Activated CD4-positive, alpha-beta T cell treated with anti-CD3 and anti-CD28 coated beads, Interleukin-2, amount 50 U/mL, for 24 hours (primary cell): Measurements from ENCODE around the gene ZMYM1.
"Not testable (repeated sequence)": the region's sequence is repeated elsewhere in the genome, so short reads cannot be mapped to it uniquely, and the experiment has no call there.

Experiments
- DNase-seq, 2 donors: peaks; one replicate each; pipeline ENCODE4 v3.0.0-alpha.2; 2020; ENCODE audit warnings: low read depth in 1 of 2, low spot score in 1 of 2

ZMYM1 gene

DNA sequence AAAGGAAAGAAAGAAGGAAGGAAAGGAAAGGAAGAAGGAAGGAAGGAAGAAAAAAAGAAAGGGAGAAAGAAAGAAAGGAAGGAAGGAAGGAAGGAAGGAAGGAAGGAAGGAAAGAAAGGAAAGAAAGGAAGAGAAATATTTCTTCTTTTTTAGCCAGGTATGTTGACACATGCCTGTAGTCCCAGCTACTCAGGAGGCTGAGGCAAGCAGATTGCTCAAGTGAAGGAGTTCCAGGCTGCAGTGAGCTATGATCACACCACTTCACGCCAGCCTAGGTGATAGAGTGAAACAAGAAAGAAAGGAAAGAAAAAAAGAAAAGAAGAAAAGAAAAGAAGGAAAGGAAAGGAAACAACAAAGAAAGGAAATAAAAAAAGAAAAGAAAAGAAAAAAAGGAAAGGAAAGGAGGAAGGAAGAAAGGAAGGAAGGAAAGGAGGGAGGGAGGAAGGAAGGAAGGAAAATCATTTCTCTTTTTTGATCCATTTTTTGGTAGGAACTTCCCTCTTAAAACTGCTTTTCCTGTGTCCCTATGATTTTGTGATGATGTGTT, 5.8 kb upstream of the ZMYM1 start:
- DNase-seq: no peak

DNA sequence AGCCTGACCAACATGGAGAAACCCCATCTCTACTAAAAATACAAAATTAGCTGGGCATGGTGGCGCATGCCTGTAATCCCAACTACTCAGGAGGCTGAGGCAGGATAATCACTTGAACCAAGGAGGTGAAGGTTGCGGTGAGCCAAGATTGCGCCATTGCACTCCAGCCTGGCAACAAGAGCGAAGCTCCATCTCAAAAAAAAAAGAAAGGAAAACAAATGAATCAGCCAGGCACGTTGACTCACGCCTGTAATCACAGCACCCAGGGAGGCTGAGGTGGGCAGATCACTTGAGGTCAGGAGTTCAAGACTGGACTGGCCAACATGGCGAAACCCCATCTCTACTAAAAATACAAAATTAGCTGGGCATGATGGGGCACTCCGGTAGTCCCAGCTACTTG, 2.8 kb upstream of the ZMYM1 start:
- DNase-seq: not testable (repeated sequence)

DNA sequence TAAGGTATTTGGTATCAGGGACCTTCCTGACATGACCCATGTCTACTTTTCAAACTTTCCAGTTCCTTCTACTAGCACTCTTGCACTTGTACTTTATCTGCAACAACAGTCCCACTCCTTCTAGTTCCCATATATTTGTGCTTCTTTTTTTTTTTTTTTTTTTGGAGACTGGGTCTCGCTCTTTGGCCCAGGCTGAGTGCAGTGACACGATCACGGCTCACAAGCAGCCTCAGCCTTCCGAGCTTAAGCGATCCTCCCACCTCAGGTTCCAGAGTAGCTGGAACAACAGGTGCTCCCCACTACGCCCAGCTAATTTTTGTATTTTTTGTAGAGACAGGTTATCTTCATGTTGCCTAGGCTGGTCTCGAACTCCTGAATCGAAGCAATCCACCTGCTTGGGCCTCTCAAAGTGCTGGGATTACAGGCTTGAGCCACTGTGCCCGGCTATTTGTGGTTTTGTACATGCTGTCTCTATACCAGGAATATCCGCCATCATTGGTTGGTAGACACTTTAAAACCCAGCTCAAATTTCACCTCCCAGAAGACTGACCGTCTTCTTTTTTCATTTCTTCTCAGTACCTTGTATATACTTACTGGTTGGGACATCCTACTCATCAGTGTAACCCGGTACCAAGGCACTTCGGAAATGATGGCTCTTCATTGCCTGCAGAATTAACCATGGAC, 1.1 kb downstream of the ZMYM1 start:
- no peak for DNase-seq

DNA sequence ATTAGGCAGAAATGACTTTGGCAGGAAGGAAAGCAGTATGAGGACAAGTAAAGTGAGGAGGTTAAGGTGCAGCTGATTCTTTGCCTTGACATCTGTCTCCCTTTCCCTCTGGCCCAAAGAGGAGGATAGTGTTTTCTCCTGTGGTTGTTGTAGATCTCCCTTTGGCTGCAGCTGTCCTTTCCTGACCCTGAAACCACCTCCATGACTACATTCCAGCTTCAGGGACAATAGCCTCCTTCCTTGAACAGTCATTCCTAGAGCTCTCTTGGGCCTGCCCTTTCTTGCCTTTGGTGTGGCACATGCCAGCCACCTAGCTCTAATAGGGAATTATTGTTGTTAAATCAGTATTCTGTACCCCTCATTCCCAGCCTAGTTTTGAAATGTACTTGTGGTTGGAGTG, 6.2 kb downstream of the ZMYM1 start:
- DNase-seq: no peak

DNA sequence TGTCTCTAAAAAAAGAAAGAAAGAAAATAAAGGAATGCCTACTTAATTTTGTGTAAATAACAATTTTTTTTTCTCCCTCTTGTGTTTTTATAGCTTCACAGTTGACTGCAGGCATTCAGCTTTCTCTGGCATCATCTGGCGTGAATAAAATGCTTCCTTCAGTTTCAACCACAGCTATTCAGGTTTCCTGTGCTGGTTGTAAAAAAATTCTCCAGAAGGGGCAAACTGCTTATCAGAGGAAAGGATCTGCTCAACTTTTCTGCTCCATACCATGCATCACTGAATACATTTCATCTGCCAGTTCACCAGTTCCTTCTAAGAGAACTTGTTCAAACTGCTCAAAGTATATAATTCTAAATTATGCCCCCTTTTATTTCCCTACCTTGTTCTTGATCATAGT, 18.0 kb downstream of the ZMYM1 start:
- no peak for DNase-seq

DNA sequence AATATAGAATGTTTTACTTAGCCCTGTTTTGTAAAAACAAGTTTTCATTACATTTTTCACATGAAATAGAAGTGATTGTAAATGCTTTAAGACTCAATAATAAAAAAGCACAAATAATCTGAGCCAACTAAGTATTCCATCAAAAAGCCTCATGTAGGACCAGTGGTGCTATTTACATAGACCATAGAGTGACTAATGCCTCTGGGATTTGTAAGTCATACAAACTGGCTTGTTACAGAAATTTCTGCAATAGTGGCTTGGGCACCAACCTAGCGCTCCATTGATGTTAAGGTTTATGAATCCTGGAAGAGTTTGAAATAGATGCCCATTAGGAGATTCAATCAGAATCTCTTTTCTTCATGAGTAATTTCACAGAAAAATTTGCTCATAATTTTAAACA, 31.9 kb downstream of the ZMYM1 start:
- no peak for DNase-seq

DNA sequence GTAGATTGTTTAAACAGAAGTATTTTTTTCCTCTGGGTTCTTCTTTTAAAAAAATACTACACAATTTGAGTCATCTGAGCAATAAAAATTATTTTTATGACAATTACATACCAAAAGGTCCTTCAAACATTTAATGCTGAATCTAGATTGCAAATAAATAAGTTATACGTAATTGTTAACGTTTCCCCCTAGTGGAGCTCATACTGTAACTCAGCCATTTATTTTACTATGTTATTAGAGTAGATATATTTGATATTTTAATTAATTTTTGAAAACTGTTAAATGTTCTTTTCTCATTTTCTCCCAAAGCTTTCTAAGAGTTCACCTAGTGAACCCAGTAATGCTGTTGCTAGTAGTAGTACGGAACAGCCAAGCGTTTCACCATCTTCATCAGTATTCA, 33.5 kb downstream of the ZMYM1 start:
- DNase-seq: no peak

DNA sequence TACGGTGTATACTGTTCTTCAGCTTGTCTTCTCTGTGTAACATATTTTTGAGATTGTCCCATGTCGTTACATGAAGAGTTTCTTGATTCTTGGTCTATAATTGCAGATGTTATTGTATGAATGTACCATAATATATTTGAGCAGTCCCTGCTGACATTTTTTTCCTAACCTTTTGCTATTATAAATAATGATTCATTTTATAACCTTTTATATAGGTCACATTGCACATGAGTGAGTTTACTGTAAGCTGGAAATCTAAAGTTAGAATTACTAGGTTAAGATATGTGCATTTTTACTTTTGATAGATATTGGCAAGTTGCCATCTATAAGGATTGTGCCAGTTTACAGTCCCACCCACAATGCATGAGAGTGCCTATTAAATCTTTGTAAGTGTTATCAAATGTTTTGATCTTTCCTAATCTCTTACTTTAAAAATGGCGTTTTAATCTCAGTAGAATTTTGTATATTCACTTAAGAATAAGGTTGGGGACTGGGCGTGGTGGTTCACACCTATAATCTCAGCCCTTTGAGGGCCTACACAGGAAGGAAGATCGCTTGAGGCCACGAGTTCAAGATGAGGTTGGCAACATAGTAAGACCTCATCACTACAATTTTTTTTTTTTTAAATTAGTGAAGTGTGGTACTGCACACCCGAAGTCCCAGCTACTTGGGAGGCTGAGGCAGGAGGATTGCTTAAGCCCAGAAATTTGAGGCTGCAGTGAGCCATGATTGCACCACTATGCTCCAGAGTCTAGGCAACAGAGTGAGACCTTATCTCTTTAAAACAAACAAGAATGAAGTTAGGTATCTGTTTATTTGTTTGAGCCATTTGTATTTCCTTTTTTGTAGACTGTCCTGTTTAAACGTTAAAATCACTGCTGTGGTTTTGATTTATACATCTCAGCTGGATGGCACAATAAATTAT, 36.5 kb downstream of the ZMYM1 start:
- no peak for DNase-seq

DNA sequence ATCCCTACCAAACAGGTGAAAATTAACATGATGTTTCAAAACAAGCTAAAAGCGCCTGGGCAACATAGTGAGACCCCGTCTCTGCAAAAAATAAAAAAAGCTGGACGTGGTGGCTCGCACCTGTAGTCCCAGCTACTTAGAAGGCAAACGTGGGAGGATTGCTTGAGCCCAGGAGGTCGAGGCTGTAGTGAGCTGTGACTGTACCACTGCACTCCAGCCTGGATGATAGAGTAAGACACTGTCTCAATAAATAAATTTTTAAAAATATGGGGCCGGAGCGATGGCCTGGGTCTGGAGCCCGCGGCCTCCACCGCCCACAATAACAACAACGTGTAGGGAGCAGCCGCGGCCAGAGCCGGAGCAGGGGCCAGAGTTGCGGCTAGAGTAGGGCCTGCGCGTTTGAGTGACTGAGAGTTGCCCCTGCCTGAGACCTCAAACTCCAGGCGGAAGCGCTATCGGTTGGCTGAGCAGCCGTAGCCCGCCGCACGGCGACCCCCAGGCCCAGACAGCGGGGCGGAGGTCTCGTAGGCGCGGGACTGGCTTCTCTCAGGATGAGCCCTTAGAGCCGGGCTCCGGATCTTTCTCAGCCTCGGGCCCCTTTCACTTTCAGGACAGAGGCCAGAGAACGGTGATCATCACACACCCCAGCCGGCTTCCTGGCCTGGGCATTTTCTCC, 41.4 kb downstream of the ZMYM1 start:
- DNase-seq: no peak

DNA sequence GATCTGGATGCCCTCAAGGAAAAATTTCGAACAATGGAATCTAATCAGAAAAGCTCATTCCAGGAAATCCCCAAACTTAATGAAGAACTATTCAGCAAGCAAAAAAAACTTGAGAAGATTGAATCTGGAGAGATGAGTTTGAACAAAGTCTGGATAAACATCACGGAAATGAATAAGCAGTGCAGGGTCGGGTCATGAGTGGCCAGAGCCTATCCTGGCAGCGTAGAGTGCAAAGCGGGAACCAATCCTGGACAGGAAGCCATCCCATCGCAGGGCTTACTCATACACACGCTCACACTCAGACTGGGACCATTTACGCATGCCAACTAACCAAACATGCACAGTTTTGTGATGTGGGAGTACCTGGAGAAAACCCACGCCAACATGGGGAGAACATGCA, 43.1 kb downstream of the ZMYM1 start:
- DNase-seq: no peak

DNA sequence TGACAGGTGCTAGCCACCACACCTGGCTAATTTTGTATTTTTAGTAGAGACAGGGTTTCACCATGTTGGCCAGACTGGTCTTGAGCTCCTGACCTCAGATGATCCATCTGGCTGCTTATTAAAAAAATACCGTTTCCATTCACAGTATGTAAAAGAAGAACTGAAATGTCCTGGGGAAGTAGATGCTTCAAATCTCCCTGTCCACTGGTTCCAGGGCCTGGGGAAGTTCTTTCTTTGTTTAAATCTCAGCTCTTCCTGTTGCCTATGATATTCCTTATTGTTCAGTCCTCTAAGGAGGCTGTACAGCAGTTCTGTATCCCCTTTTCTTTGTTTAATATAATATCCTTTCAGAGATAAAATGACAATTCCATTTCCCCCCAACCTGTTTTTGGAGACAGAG, 47.4 kb downstream of the ZMYM1 start:
- DNase-seq: no peak

DNA sequence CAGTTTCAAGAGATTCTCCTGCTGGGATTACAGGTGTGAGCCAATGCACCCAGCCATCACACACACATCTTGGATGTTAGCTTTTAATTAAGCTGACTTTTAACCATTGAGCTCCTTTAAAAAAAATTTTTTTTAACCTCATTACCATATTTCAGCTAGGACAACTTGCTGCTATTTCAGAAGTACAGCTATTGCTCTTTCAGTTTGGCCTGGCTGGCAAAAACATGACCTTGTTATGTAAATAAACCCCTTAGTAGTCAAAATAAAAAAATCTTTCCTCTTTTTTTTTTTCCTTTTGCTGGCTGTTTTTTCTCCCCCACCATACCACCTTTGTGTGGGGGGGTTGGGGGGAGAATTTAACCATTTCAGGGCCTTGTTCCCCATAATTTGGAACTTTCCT, 49.9 kb downstream of the ZMYM1 start:
- no peak for DNase-seq

DNA sequence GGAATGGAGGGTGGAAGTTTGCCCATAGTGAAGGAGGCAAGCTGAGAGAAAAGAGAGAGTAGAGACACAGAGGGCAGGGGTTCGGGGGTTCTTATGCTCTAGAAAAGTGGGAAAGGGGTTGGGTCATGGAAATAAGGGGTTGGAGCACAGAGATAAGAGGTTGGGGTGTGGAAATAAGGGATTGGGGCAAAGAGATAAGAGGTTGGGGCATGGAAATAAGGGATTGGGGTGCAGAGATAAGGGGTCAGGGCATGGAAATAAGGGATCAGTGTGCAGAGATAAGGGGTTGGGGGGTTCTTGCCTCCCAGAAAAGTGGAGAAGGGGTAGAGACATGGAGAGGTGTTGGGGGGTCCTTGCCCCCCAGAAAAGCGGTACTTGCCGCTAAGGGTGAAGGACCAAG, 57.6 kb downstream of the ZMYM1 start:
- no peak for DNase-seq

DNA sequence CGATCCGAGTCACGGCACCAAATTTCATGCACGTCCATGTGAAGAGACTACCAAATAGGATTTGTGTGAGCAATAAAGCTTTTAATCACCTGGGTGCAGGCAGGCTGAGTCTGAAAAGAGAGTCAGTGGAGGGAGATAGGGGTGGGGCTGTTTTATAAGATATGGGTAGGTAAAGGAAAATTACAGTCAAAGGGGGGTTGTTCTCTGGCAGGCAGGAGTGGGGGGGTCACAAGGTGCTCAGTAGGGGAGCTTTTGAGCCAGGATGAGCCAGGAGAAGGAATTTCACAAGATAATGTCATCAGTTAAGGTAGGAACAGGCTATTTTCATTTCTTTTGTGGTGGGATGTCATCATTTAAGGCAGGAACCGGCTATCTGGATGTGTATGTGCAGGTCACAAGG, 58.4 kb downstream of the ZMYM1 start:
- not testable (repeated sequence) for DNase-seq

DNA sequence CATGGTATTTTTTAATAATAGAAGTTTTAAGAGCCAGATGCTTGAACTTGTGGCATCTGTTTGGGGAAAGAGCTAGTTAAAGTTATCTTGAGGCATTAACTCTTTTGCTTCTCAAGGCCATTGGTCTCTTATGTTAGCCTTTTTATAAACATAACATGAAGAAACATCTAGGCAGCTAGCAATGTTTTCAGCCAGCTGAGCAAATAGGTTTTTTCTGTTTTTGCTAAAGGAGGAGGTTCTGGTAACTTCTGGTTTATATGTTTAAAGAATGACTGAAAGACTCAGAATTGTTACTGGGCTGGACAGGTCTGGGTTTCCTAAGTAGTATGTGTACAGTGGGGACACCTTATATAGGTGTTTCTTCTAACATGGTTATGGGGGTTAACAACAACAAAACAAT, 63.1 kb downstream of the ZMYM1 start:
- not testable (repeated sequence) for DNase-seq

DNA sequence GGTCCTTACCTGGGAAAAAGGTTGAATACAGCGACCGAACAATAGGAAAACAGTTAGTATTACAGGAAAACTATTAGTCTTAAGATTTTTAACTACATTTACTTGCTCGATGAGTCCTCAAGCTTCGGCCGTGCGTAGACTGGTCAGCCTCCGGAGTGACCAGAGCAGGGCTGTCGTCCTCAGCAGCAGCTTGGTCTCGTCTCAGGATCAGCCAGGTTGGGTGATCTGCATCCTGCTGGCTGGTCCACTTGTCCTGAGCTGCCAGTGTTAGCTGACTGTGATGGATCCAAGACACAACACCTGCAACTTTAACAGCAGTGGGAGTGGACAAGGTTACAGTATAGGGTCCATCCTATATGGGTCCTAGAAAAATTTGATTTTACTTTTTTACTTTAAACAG, 63.5 kb downstream of the ZMYM1 start:
- DNase-seq: not testable (repeated sequence)

DNA sequence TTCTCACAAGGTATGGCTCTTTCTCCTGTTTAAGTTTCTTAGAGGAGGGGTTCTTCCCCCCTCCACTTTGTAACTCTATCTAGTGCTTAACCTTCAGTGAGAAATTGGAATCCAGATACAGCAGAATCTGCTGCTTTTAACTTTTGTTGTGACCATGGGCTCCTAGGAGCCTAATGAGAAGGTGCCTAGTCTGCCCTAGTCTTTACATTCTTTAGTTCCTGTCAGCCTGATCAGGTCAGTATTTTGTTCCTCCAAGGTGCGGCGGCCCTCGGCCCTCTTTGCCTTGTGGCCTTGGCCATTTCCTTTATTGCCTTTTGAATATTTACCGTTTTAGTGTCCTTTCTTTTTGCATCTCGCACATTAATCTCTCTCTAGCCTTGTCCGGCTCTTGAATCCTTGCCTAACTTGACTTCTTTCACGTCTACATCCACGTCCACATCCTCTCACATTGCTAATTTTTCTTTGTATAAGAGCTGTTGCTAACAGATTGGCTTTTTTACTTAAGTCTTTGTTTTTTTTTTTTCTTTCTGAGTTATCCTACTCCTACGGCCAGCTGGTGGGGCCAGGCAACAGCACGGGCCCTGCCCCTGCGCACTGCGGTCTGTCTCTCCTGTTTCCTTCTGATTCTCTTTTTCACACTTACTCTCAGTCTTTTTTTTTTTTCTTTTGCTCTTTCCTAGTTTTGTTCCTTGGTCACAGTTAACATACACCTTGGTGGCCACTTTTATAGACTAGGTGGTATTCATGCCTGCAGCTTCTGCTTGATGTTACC, 64.7 kb downstream of the ZMYM1 start:
- no peak for DNase-seq

DNA sequence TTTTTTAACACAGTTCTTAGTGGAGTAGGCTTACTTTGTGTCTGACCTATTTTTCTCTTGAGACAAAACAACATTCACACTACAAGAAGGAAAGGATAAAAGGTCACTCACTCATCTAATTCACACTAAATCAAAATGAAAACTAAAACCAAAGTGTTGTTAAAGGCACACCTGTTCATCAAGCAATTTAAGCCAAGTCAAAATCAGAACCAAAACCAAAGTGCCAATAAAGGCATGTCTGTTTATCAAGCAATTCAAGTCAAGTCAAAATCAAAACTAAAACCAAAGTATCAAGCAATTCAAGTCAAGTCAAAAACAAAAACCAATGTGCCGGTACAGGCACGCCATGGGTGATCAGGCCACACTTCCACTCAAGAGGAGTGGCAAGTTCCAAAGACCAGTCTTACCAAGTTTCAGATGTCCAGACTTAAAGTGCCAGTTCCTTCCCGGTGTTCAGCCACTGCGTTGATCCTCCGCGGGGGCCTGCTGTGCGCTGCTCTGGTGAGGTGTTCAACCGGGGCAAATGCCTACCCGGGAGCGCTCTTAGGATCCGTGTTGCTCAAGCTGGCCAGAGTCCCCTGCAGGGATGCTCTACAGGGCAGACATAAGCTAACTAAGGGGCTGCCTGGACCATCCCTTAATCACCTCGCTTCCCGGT, 66.8 kb downstream of the ZMYM1 start:
- not testable (repeated sequence) for DNase-seq

DNA sequence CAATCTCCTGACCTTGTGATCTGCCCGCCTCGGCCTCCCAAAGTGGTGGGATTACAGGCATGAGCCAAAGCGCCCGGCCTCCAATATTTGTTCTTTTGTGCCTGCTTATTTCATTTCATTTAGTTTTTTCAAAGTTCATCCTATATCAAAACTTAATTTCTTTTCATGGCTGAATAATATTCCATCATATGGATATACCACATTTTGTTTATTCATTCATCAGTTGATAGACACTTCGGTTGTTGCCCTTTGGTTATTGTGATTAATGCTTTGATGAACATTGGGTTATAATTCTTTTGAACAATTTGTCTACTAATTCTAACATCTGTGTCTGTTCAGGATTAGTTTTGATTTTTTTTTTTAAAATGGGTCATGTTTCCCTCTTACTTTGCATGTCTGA, 72.0 kb downstream of the ZMYM1 start:
- no peak for DNase-seq

DNA sequence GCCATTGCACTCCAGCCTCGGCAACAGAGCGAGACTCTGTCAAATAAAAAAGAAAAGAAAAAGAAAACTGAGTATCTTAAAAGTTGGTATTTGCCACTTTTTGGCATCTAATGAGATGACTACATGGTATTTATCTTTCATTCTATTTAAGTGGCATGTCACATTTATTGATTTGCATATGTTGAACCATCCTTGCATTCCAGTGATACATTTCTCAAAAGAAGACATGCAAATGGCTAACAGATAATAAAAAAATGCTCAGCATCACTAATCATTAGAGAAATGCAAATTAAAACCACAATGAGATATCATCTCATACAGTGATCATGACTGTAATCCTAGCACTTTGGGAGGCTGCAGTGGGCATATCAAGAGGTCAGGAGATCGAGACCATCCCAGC, 85.7 kb downstream of the ZMYM1 start:
- DNase-seq: no peak
